Type B pancreatic cell (in vitro differentiated cells): ENCODE measurements around the gene TNRC6B. TPM values are rescaled to one million over a fixed set of nuclear protein-coding genes. Genes with fewer than 3 reads are reported as not detected.

ENCODE experiments used
- DNase-seq: peaks from one replicate; pipeline ENCODE4 v3.0.0; 2021; ENCODE audit warnings: mixed read lengths; ENCODE audit not compliant: unreplicated experiment; ENCODE audit errors: extremely low spot score
- H3K27ac Mint-ChIP-seq: 2 replicates; pipeline ENCODE4 v1.8.0; 2021; ENCODE audit warnings: mild to moderate bottlenecking, mixed read lengths
- H3K27me3 Mint-ChIP-seq: 2 replicates; pipeline ENCODE4 v1.8.0; 2021; ENCODE audit warnings: mixed read lengths
- H3K36me3 Mint-ChIP-seq: 2 replicates; pipeline ENCODE4 v1.8.0; 2021; ENCODE audit warnings: mixed read lengths
- H3K4me1 Mint-ChIP-seq: one replicate; pipeline ENCODE4 v1.8.0; 2021; ENCODE audit warnings: mixed read lengths; ENCODE audit not compliant: unreplicated experiment
- H3K4me3 Mint-ChIP-seq: 2 replicates; pipeline ENCODE4 v1.8.0; 2021; ENCODE audit warnings: mild to moderate bottlenecking, mixed read lengths
- H3K9me3 Mint-ChIP-seq: 2 replicates; pipeline ENCODE4 v1.8.0; 2021; ENCODE audit warnings: mixed read lengths
- CTCF ChIP-seq: fragments of 200-600 bp; sonication (generic); conservative IDR thresholded peaks from 2 replicates; pipeline ENCODE4 v1.5.0; 2021; ENCODE audit warnings: antibody characterized with exemption, mild to moderate bottlenecking
- total RNA-seq: library from RNA; stranded (reverse); gene quantifications from 2 replicates; pipeline ENCODE4 v1.2.1, GENCODE V29; 2021; ENCODE audit warnings: low replicate concordance

The TNRC6B gene
- total RNA-seq, 1 donor from 2014 or later: 50.7 TPM

- Mint-ChIP-seq H3K4me3 (no peak overlapping the region), H3K27me3 (no peaks in the 10 kb centered on the region), H3K4me1 (peaks cover 41% of the 10 kb centered on the region), H3K27ac (no peak overlapping the region), H3K36me3 (peaks cover 16% of the 10 kb centered on the region), H3K9me3 (no peaks in the 10 kb centered on the region)
- no peak for TF ChIP-seq CTCF
- no peak for DNase-seq
Measured at GRCh38 chr22:40241200-40241763, 63.6 kb downstream of the TNRC6B start.

GRCh38 chr22:40243891-40244290 lies 66.2 kb downstream of the TNRC6B start:
- DNase-seq: no peak
- H3K9me3 Mint-ChIP-seq: no peaks in the 10 kb centered on the region
- H3K36me3 Mint-ChIP-seq: peaks cover 13% of the 10 kb centered on the region
- H3K27ac Mint-ChIP-seq: no peak overlapping the region
- TF ChIP-seq CTCF: no peak
- peaks cover 25% of the 10 kb centered on the region for H3K4me1 Mint-ChIP-seq
- H3K4me3 Mint-ChIP-seq: no peak overlapping the region
- no peaks in the 10 kb centered on the region for H3K27me3 Mint-ChIP-seq

- no peak overlapping the region for H3K4me3 Mint-ChIP-seq
- no peak overlapping the region for H3K27ac Mint-ChIP-seq
- TF ChIP-seq CTCF: no peak
- H3K36me3 Mint-ChIP-seq: peaks cover 13% of the 10 kb centered on the region
- no peaks in the 10 kb centered on the region for H3K27me3 Mint-ChIP-seq
- H3K9me3 Mint-ChIP-seq: no peaks in the 10 kb centered on the region
- DNase-seq: no peak
- peaks cover 19% of the 10 kb centered on the region for H3K4me1 Mint-ChIP-seq
Measured at GRCh38 chr22:40244586-40244985, 66.9 kb downstream of the TNRC6B start.

GRCh38 chr22:40247976-40248375 lies 70.3 kb downstream of the TNRC6B start:
- H3K27ac Mint-ChIP-seq: no peak overlapping the region
- peaks cover 15% of the 10 kb centered on the region for H3K36me3 Mint-ChIP-seq
- H3K4me1 Mint-ChIP-seq: peaks cover 19% of the 10 kb centered on the region
- no peaks in the 10 kb centered on the region for H3K27me3 Mint-ChIP-seq
- no peak for TF ChIP-seq CTCF
- H3K9me3 Mint-ChIP-seq: no peaks in the 10 kb centered on the region
- H3K4me3 Mint-ChIP-seq: no peak overlapping the region
- no peak for DNase-seq

- Mint-ChIP-seq H3K27ac (no peak overlapping the region), H3K4me3 (no peak overlapping the region), H3K9me3 (no peaks in the 10 kb centered on the region), H3K36me3 (peaks cover 27% of the 10 kb centered on the region), H3K27me3 (no peaks in the 10 kb centered on the region), H3K4me1 (peaks cover 19% of the 10 kb centered on the region)
- no peak for DNase-seq
- TF ChIP-seq CTCF: no peak
Measured at GRCh38 chr22:40249286-40249685, 71.6 kb downstream of the TNRC6B start.

- no peak overlapping the region for H3K4me3 Mint-ChIP-seq
- peaks cover 27% of the 10 kb centered on the region for H3K36me3 Mint-ChIP-seq
- no peak for DNase-seq
- H3K4me1 Mint-ChIP-seq: peaks cover 14% of the 10 kb centered on the region
- no peaks in the 10 kb centered on the region for H3K27me3 Mint-ChIP-seq
- H3K9me3 Mint-ChIP-seq: no peaks in the 10 kb centered on the region
- no peak for TF ChIP-seq CTCF
- H3K27ac Mint-ChIP-seq: no peak overlapping the region
Measured at GRCh38 chr22:40250608-40251007, 72.9 kb downstream of the TNRC6B start.
